Islet precursor cell (in vitro differentiated cells): Measurements from ENCODE around the gene OR6C2.
"Not testable (repeated sequence)": the region's sequence is repeated elsewhere in the genome, so short reads cannot be mapped to it uniquely, and the experiment has no call there.

Experiments
- DNase-seq: peaks from one replicate; pipeline ENCODE4 v3.0.0-alpha.2; 2018

OR6C2 gene

DNA sequence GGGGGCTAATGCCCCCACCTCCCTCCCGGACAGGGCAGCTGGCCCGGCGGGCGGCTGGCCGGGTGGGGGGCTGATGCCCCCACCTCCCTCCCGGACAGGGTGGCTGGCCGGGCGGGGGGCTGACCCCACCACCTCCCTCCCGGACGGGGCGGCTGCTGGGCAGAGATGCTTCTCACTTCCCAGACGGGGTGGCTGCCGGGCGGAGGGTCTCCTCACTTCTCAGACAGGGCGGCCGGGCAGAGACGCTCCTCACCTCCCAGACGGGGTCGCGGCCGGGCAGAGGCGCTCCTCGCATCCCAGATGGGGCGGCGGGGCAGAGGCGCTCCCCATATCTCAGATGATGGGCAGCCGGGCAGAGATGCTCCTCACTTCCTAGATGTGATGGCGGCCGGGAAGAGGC is 35.3 kb downstream of the OR6C2 start:
- not testable (repeated sequence) for DNase-seq

GRCh38 chr12:55484284-55484683 is 40.4 kb downstream of the OR6C2 start:
- DNase-seq: not testable (repeated sequence)

GRCh38 chr12:55492078-55492477 is 48.2 kb downstream of the OR6C2 start, which contains the start of gene OR6C68:
Gene OR6C68 (plus strand): TSS chr12:55492378. CDS start chr12:55492378, 0 bp downstream.
- DNase-seq: no peak

GRCh38 chr12:55495490-55495889 is 51.6 kb downstream of the OR6C2 start:
- DNase-seq: no peak

DNA sequence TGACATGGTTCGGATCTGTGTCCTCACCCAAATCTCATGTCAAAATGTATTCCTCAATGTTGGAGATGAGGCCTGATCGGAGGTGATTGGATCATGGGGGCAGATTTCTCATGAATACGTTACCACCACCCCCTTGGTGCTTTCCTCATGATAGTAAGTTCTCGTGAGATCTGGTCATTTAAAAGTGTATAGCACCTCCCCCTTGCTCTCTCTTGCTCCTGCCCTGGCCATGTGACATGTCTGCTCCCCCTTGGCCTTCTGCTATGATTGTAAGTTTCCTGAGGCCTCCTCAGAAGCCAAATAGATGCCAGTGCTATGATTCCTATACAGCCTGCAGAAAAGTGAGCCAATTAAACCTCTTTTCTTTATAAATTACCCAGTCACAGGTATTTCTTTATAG is 55.4 kb downstream of the OR6C2 start:
- DNase-seq: no peak

- DNase-seq: no peak
Observed at GRCh38 chr12:55499810-55500252, 56.0 kb downstream of the OR6C2 start.

GRCh38 chr12:55501601-55502000 is 57.7 kb downstream of the OR6C2 start:
- no peak for DNase-seq
